ENCODE data around the gene ZSCAN30.

The ZSCAN30 gene

GRCh38 chr18:35278085-35278484 is 11.9 kb downstream of the ZSCAN30 start:
- DNase-seq = no peak

- no peak for DNase-seq
Measured at GRCh38 chr18:35277633-35278032, 12.4 kb downstream of the ZSCAN30 start.

- DNase-seq = no peak
Measured at GRCh38 chr18:35276267-35276666, 13.8 kb downstream of the ZSCAN30 start.

- DNase-seq = no peak
Measured at GRCh38 chr18:35271656-35272055, 18.4 kb downstream of the ZSCAN30 start.

GRCh38 chr18:35268821-35269220 is 21.2 kb downstream of the ZSCAN30 start:
- no peak for DNase-seq

- DNase-seq = peak in 2 of 3 experiments; percentile 91 to 95
Measured at GRCh38 chr18:35267809-35268208, 22.2 kb downstream of the ZSCAN30 start.

- peak; percentile 83 to 96 (median 96) for DNase-seq
Measured at GRCh38 chr18:35267161-35267651, 22.8 kb downstream of the ZSCAN30 start.

- DNase-seq = no peak
Measured at GRCh38 chr18:35264409-35264808, 25.6 kb downstream of the ZSCAN30 start.

GRCh38 chr18:35256947-35257346 is 33.1 kb downstream of the ZSCAN30 start:
- DNase-seq = no peak

GRCh38 chr18:35253655-35254287 is 36.3 kb downstream of the ZSCAN30 start:
- no peak for DNase-seq

- no peak for DNase-seq
Measured at GRCh38 chr18:35252466-35252865, 37.6 kb downstream of the ZSCAN30 start.

- no peak for DNase-seq
Measured at GRCh38 chr18:35248429-35248828, 41.6 kb downstream of the ZSCAN30 start.

- DNase-seq = no peak
Measured at GRCh38 chr18:35247412-35248249, 42.4 kb downstream of the ZSCAN30 start.

- DNase-seq = no peak
Measured at GRCh38 chr18:35246831-35247230, 43.2 kb downstream of the ZSCAN30 start.

- DNase-seq = no peak
Measured at GRCh38 chr18:35245719-35246317, 44.2 kb downstream of the ZSCAN30 start.

GRCh38 chr18:35244671-35245070 is 45.4 kb downstream of the ZSCAN30 start:
- DNase-seq = no peak

- DNase-seq = no peak
Measured at GRCh38 chr18:35242426-35242825, 47.6 kb downstream of the ZSCAN30 start.

GRCh38 chr18:35241448-35241804 is 48.6 kb downstream of the ZSCAN30 start:
- peak in 2 of 3 experiments; percentile 73 to 85 for DNase-seq

- peak; percentile 94 to 99 (median 98) for DNase-seq
Measured at GRCh38 chr18:35240664-35241447, 49.2 kb downstream of the ZSCAN30 start, which contains the start of gene ZNF397. Gene ZNF397, plus strand, starts transcription at chr18:35241034. Its CDS starts 1,437 bp downstream, at chr18:35242471.

GRCh38 chr18:35239314-35239713 is 50.7 kb downstream of the ZSCAN30 start:
- DNase-seq = peak in 1 of 3 experiments; percentile 29

- peak in 1 of 3 experiments; percentile 43 for DNase-seq
Measured at GRCh38 chr18:35236571-35237363, 53.3 kb downstream of the ZSCAN30 start.

GRCh38 chr18:35231052-35231451 is 59.0 kb downstream of the ZSCAN30 start:
- peak; percentile 62 to 85 (median 79) for DNase-seq

All from NCI-H1417 (cell line).